ENCODE measurements around the gene CALHM6. TPM values are rescaled to one million over a fixed set of nuclear protein-coding genes. Genes with fewer than 3 reads are reported as not detected.

The CALHM6 gene
- total RNA-seq, 1 experiment from 2014 or later, result not detected

GRCh38 chr6:116476002-116476678 lies 15.0 kb downstream of the CALHM6 start:
- Histone ChIP-seq H3K9me3 (ENCODE audit: low read depth, low read length, poor library complexity, severe bottlenecking) (no peaks in the 10 kb centered on the region), H3K27ac (ENCODE audit: low read depth, low read length, poor library complexity, severe bottlenecking) (no peak overlapping the region), H3K36me3 (ENCODE audit: insufficient read depth, low read length, poor library complexity, severe bottlenecking) (no peaks in the 10 kb centered on the region), H3K27me3 (replicated peaks; ENCODE audit: insufficient read depth, low read depth, low read length, poor library complexity) (no peaks in the 10 kb centered on the region), H3K4me1 (ENCODE audit: insufficient read depth, low read length, poor library complexity, severe bottlenecking) (peaks cover 26% of the 10 kb centered on the region), H3K4me3 (ENCODE audit: low read depth, low read length, poor library complexity, severe bottlenecking) (no peak overlapping the region)
- CTCF ChIA-PET, result no interaction called here
- TF ChIP-seq CTCF (conservative IDR thresholded peaks at IDR 0.05; ENCODE audit: low read depth, low read length) (no peak), EZH2 (IDR thresholded peaks at IDR 0.05; ENCODE audit: borderline replicate concordance, low read depth, low read length, poor library complexity, severe bottlenecking) (no peak)
- BruUV-seq (replicated peaks), result no TSS peak
- intact Hi-C loops (cut with micrococcal nuclease; ENCODE audit: unreplicated experiment), result no loop called here
- peak; percentile 13 for DNase-seq (ENCODE audit: low spot score)
- POLR2A ChIA-PET (ENCODE audit: low non-redundant PET), result no interaction called here

- Histone ChIP-seq H3K9me3 (ENCODE audit: low read depth, low read length, poor library complexity, severe bottlenecking) (no peaks in the 10 kb centered on the region), H3K4me3 (ENCODE audit: low read depth, low read length, poor library complexity, severe bottlenecking) (no peak overlapping the region), H3K27ac (ENCODE audit: low read depth, low read length, poor library complexity, severe bottlenecking) (no peak overlapping the region), H3K4me1 (ENCODE audit: insufficient read depth, low read length, poor library complexity, severe bottlenecking) (no peaks in the 10 kb centered on the region), H3K27me3 (replicated peaks; ENCODE audit: insufficient read depth, low read depth, low read length, poor library complexity) (no peaks in the 10 kb centered on the region), H3K36me3 (ENCODE audit: insufficient read depth, low read length, poor library complexity, severe bottlenecking) (no peaks in the 10 kb centered on the region)
- no peak for DNase-seq (ENCODE audit: low spot score)
- POLR2A ChIA-PET (ENCODE audit: low non-redundant PET), result no interaction called here
- no TSS peak for BruUV-seq (replicated peaks)
- TF ChIP-seq CTCF (conservative IDR thresholded peaks at IDR 0.05; ENCODE audit: low read depth, low read length) (no peak), EZH2 (IDR thresholded peaks at IDR 0.05; ENCODE audit: borderline replicate concordance, low read depth, low read length, poor library complexity, severe bottlenecking) (no peak)
- CTCF ChIA-PET, result no interaction called here
- intact Hi-C loops (cut with micrococcal nuclease; ENCODE audit: unreplicated experiment), result no loop called here
These were observed 21.6 kb downstream of the CALHM6 start for GRCh38 chr6:116482780-116483179.

DNA sequence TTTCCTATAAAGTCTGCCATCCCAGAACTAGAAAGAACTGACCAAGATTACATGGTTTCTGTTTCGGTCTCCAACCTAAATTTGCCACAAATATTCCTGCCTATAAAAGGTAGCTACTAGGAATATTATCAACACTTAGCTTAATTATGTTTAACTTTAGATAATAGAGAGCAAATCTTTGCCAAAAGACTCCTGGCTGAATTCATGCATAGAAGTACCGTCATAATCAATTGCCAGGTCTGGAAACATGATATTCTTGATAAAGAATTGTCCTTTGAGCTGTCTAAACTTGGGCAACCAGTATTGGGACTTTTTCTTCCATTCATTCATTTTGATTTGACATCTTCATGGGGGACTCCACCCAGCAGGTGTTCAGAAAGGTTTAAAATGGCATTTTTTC lies 22.4 kb downstream of the CALHM6 start:
- DNase-seq (ENCODE audit: low spot score), result no peak
- TF ChIP-seq CTCF (conservative IDR thresholded peaks at IDR 0.05; ENCODE audit: low read depth, low read length) (no peak), EZH2 (IDR thresholded peaks at IDR 0.05; ENCODE audit: borderline replicate concordance, low read depth, low read length, poor library complexity, severe bottlenecking) (no peak)
- Histone ChIP-seq H3K4me3 (ENCODE audit: low read depth, low read length, poor library complexity, severe bottlenecking) (no peak overlapping the region), H3K36me3 (ENCODE audit: insufficient read depth, low read length, poor library complexity, severe bottlenecking) (no peaks in the 10 kb centered on the region), H3K27ac (ENCODE audit: low read depth, low read length, poor library complexity, severe bottlenecking) (no peak overlapping the region), H3K27me3 (replicated peaks; ENCODE audit: insufficient read depth, low read depth, low read length, poor library complexity) (no peaks in the 10 kb centered on the region), H3K4me1 (ENCODE audit: insufficient read depth, low read length, poor library complexity, severe bottlenecking) (no peaks in the 10 kb centered on the region), H3K9me3 (ENCODE audit: low read depth, low read length, poor library complexity, severe bottlenecking) (no peaks in the 10 kb centered on the region)
- intact Hi-C loops (cut with micrococcal nuclease; ENCODE audit: unreplicated experiment), result no loop called here
- POLR2A ChIA-PET (ENCODE audit: low non-redundant PET), result no interaction called here
- BruUV-seq (replicated peaks), result no TSS peak
- CTCF ChIA-PET, result no interaction called here

All from A673 (cell line).